H1 (cell line): ENCODE measurements around the gene CACNG4. TPM values are rescaled to one million over a fixed set of nuclear protein-coding genes. Genes with fewer than 3 reads are reported as not detected.

Experiments
- CTCF ChIA-PET: fragments of 300-600 bp; sonication (Branson Sonifier 250); formaldehyde crosslinking; loops from one replicate; lab custom pipeline; 2021; ENCODE audit not compliant: partially characterized antibody; lab: Charles Lee
- POLR2A ChIA-PET: fragments of 300-600 bp; sonication (Branson Sonifier 250); formaldehyde crosslinking; loops from one replicate; lab custom pipeline; 2021; ENCODE audit warnings: inconsistent platforms; ENCODE audit not compliant: partially characterized antibody; lab: Charles Lee
- DNase-seq, 2 experiments: peaks; one replicate each; pipeline versions ENCODE4 v3.0.0 to v3.0.0-alpha.2; 2010 to 2022; ENCODE audit warnings: low spot score in 2 of 2, low read depth in 1 of 2, mixed read lengths in 1 of 2
- FAIRE-seq: peaks from 2 replicates; lab custom pipeline; 2011; peaks lifted over from hg19 to GRCh38; lab: Jason Lieb, UNC
- H2AFZ ChIP-seq: 2 replicates; pipeline ENCODE4 v1.8.1; 2012; ENCODE audit warnings: low read length, inconsistent platforms
- H2AK5ac ChIP-seq: 2 replicates; pipeline ENCODE4 v1.6.1; 2013; ENCODE audit warnings: low read depth, low read length
- H2BK120ac ChIP-seq: replicated peaks from 2 replicates; pipeline ENCODE3; 2013; ENCODE audit warnings: low read depth, low read length, inconsistent platforms
- H2BK12ac ChIP-seq: 2 replicates; pipeline ENCODE4 v1.6.1; 2013; ENCODE audit warnings: low read depth, low read length
- H2BK15ac ChIP-seq: 2 replicates; pipeline ENCODE4 v1.6.1; 2013; ENCODE audit warnings: low read length
- H2BK20ac ChIP-seq: 2 replicates; pipeline ENCODE4 v1.6.1; 2013; ENCODE audit warnings: low read length
- H2BK5ac ChIP-seq: 2 replicates; pipeline ENCODE4 v1.6.1; 2013; ENCODE audit warnings: low read depth, low read length
- H3K14ac ChIP-seq: 2 replicates; pipeline ENCODE4 v1.6.1; 2013; ENCODE audit warnings: inconsistent platforms; ENCODE audit not compliant: insufficient read length
- H3K18ac ChIP-seq: 2 replicates; pipeline ENCODE4 v1.6.1; 2013; ENCODE audit warnings: low read length; ENCODE audit errors: extremely low read depth
- H3K23ac ChIP-seq: 2 replicates; pipeline ENCODE4 v1.6.1; 2013; ENCODE audit warnings: inconsistent platforms; ENCODE audit not compliant: insufficient read length
- H3K23me2 ChIP-seq: 2 replicates; pipeline ENCODE4 v1.6.1; 2013; ENCODE audit warnings: low read depth, low read length
- H3K27ac ChIP-seq: 2 replicates; pipeline ENCODE4 v1.6.1; 2011; ENCODE audit warnings: low read depth, low read length, inconsistent platforms
- H3K27me3 ChIP-seq, 4 experiments: replicated peaks in 1 of 4; 1 replicate in 1 of 4; 2 replicates in 3 of 4; pipeline versions ENCODE4 v1.6.1 to v1.8.1; 2011 to 2013; ENCODE audit warnings: low read length in 3 of 4, mild to moderate bottlenecking in 3 of 4, inconsistent platforms in 2 of 4, mixed read lengths in 2 of 4, moderate library complexity in 1 of 4; ENCODE audit not compliant: control insufficient read depth in 3 of 4, insufficient read depth in 3 of 4; ENCODE audit errors: extremely low read depth in 1 of 4
- H3K36me3 ChIP-seq, 4 experiments: 2 replicates each; pipeline versions ENCODE4 v1.6.1 to v1.8.1; 2011 to 2013; ENCODE audit warnings: mild to moderate bottlenecking in 4 of 4, low read length in 3 of 4, moderate library complexity in 2 of 4, control low read depth in 1 of 4, inconsistent platforms in 1 of 4; ENCODE audit not compliant: insufficient read depth in 4 of 4, control insufficient read depth in 2 of 4
- H3K4ac ChIP-seq: replicated peaks from 2 replicates; pipeline ENCODE3; 2013; ENCODE audit warnings: low read length, low read depth, mixed read lengths, inconsistent platforms; ENCODE audit not compliant: insufficient read length
- H3K4me1 ChIP-seq, 4 experiments: replicated peaks in 1 of 4; 1 replicate in 1 of 4; 2 replicates in 3 of 4; pipeline versions ENCODE4 v1.6.1 to v1.8.1; 2011 to 2013; ENCODE audit warnings: low read length in 3 of 4, inconsistent platforms in 2 of 4, mixed read lengths in 1 of 4; ENCODE audit not compliant: insufficient read depth in 4 of 4, control insufficient read depth in 3 of 4
- H3K4me2 ChIP-seq, 2 experiments: 2 replicates each; pipeline versions ENCODE4 v1.6.1 to v1.8.1; 2011 to 2013; ENCODE audit warnings: low read depth in 2 of 2, low read length in 2 of 2, control low read depth in 1 of 2, inconsistent platforms in 1 of 2, mild to moderate bottlenecking in 1 of 2; ENCODE audit not compliant: insufficient read depth in 1 of 2
- H3K4me3 ChIP-seq, 4 experiments: fragments of 200-600, 300-600 bp in 1 of 4; sonication (generic), shearing (Covaris generic), sonication (Bioruptor Twin) in 1 of 4; 2 replicates each; pipeline versions ENCODE4 v1.5.1 to v1.8.1; 2011 to 2016; ENCODE audit warnings: low read length in 4 of 4, low read depth in 3 of 4, control low read depth in 2 of 4, inconsistent platforms in 2 of 4, mild to moderate bottlenecking in 2 of 4, mixed read lengths in 1 of 4, moderate library complexity in 1 of 4; ENCODE audit not compliant: insufficient read depth in 2 of 4; ENCODE audit errors: extremely low read depth in 1 of 4
- H3K56ac ChIP-seq: replicated peaks from 2 replicates; pipeline ENCODE3; 2013; ENCODE audit warnings: low read depth, mild to moderate bottlenecking, mixed read lengths, low read length, inconsistent platforms; ENCODE audit not compliant: insufficient read length
- H3K79me1 ChIP-seq: 2 replicates; pipeline ENCODE4 v1.6.1; 2013; ENCODE audit warnings: low read depth, low read length, control low read depth
- H3K79me2 ChIP-seq, 2 experiments: 2 replicates each; pipeline versions ENCODE4 v1.6.1 to v1.8.1; 2012 to 2013; ENCODE audit warnings: low read length in 2 of 2, mild to moderate bottlenecking in 2 of 2, inconsistent platforms in 1 of 2; ENCODE audit not compliant: insufficient read depth in 2 of 2, control insufficient read depth in 1 of 2
- H3K9ac ChIP-seq, 4 experiments: replicated peaks in 1 of 4; 1 replicate in 1 of 4; 2 replicates in 3 of 4; pipeline versions ENCODE4 v1.6.1 to v1.8.1; 2011 to 2013; ENCODE audit warnings: low read depth in 3 of 4, low read length in 3 of 4, control low read depth in 2 of 4, mild to moderate bottlenecking in 2 of 4, moderate library complexity in 2 of 4, inconsistent platforms in 1 of 4; ENCODE audit errors: extremely low read depth in 1 of 4
- H3K9me3 ChIP-seq, 2 experiments: 2 replicates each; pipeline versions ENCODE4 v1.6.1 to v1.8.1; 2012 to 2013; ENCODE audit warnings: mild to moderate bottlenecking in 2 of 2, moderate library complexity in 2 of 2, control low read depth in 1 of 2, inconsistent platforms in 1 of 2, low read depth in 1 of 2, low read length in 1 of 2, mixed read lengths in 1 of 2; ENCODE audit not compliant: insufficient read depth in 2 of 2
- H4K20me1 ChIP-seq, 2 experiments: replicated peaks in 1 of 2; 2 replicates each; pipeline versions ENCODE3 to v1.8.1; 2011 to 2013; ENCODE audit warnings: inconsistent platforms in 2 of 2, low read length in 2 of 2, mild to moderate bottlenecking in 1 of 2; ENCODE audit not compliant: insufficient read depth in 2 of 2, control insufficient read depth in 1 of 2
- H4K5ac ChIP-seq: 2 replicates; pipeline ENCODE4 v1.6.1; 2013; ENCODE audit warnings: low read length, low read depth, mixed read lengths, inconsistent platforms; ENCODE audit not compliant: insufficient read length
- H4K8ac ChIP-seq: 2 replicates; pipeline ENCODE4 v1.8.0; 2013; ENCODE audit warnings: mild to moderate bottlenecking, moderate library complexity, low read length, inconsistent platforms; ENCODE audit not compliant: insufficient read depth; ENCODE audit errors: extremely low read depth
- H4K91ac ChIP-seq: replicated peaks from 2 replicates; pipeline ENCODE3; 2013; ENCODE audit warnings: low read length, mixed read lengths, inconsistent platforms; ENCODE audit not compliant: insufficient read length
- BACH1 ChIP-seq: IDR thresholded peaks from 2 replicates; pipeline ENCODE4 v1.6.1; 2012; ENCODE audit warnings: low read length, improper control_type of control experiment
- NRF1 ChIP-seq: IDR thresholded peaks from 2 replicates; pipeline ENCODE4 v1.6.1; 2011; ENCODE audit warnings: mild to moderate bottlenecking, low read depth, low read length, improper control_type of control experiment
- SAP30 ChIP-seq: fragments of 300-600 bp; sonication (generic); IDR thresholded peaks from 2 replicates; pipeline ENCODE4 v1.7.1; 2012; ENCODE audit warnings: low read length, moderate library complexity, mild to moderate bottlenecking, inconsistent platforms; ENCODE audit not compliant: insufficient read depth, insufficient replicate concordance
- SIN3A ChIP-seq, 2 experiments: IDR thresholded peaks in 1 of 2; conservative IDR thresholded peaks in 1 of 2; 2 replicates each; pipeline ENCODE4 v1.6.1; 2011 to 2012; ENCODE audit warnings: low read length in 2 of 2, improper control_type of control experiment in 1 of 2, low read depth in 1 of 2, mild to moderate bottlenecking in 1 of 2
- SP4 ChIP-seq: IDR thresholded peaks from 2 replicates; pipeline ENCODE4 v1.6.1; 2012; ENCODE audit warnings: low read length, inconsistent platforms
- WGBS, 2 experiments: shearing (Covaris generic) in 1 of 2; methylation state at CpG; one replicate each; pipeline versions ENCODE4 v1.1.6 to v1.1.7; 2013 to 2015; ENCODE audit warnings: low lambda C conversion rate in 2 of 2, mixed read lengths in 2 of 2, inconsistent platforms in 1 of 2, low coverage in 1 of 2, missing lambda C conversion rate in 1 of 2; ENCODE audit not compliant: insufficient replicate concordance in 2 of 2, insufficient coverage in 1 of 2, insufficient read length in 1 of 2; ENCODE audit errors: extremely low coverage in 1 of 2, missing lambda C conversion rate in 1 of 2; 5-methylcytosine and 5-hydroxymethylcytosine counted together
- polyA plus RNA-seq, 7 experiments: library from polyadenylated mRNA; depleted of rRNA in 3 of 7; stranded (reverse) in 5 of 7; unstranded in 2 of 7; fragments of >200 nt in 5 of 7; fragments of 200-250 nt in 2 of 7; gene quantifications; 1 replicate in 5 of 7; 2 replicates in 1 of 7; 4 replicates in 1 of 7; pipeline versions ENCODE4 v1.2.1 to v1.2.3, GENCODE V29; 2011 to 2013; ENCODE audit warnings: missing spikeins in 2 of 7, mixed read lengths in 2 of 7
- total RNA-seq: library from RNA; stranded (reverse); fragmentation: NEBNext Ultra II Directional; extraction: Animal tissue kit (Norgen Biotek cat#: 25700); gene quantifications from 2 replicates; pipeline ENCODE4 v1.2.1, GENCODE V29; 2021
- TF ChIP-seq, protein P1 (sequence below): IDR thresholded peaks from 2 replicates; pipeline ENCODE4 v1.6.1; 2012; ENCODE audit warnings: inconsistent platforms

The CACNG4 gene
- total and polyA plus RNA-seq, 2 of the 8 experiments (the other 6 are each of a cell fraction or from before 2014, with no cell fraction given) = 3.6 to 5.6 TPM

DNA sequence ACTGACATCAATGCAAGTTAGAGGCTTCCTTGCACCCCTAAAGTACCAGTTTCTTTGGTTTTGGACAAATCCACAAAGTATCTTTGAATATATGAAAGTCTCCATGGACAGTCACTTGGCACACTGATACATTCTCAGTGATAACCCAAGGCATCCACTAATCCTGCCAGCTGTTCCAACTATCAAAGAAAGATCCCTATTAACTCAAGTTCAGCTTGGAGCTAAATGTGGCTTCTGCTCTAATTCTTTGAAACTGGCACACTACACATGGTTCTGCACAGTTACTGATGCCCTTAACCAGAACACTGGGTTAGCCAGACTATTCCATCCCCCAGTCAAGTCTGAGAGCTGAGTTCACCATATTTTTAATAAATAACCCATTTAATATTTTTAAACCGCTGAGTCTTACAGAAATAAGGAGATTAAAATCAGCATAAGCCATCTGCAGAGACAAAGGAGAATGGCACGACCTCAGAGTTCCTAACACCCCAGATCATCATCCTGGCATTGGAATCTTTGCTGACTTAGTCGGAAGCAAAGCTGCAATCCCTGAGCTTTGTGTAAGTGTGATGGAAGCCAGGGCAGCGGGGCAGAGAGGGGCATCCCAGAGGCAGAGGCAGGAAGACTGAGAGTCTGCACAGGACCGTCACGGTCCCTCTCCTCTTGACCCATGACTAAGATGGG is 86.1 kb downstream of the CACNG4 start:
- H3K4me1 ChIP-seq = no peaks in the 10 kb centered on the region
- no peak overlapping the region for H2AK5ac ChIP-seq
- H4K20me1 ChIP-seq = no peaks in the 10 kb centered on the region
- H3K4me2 ChIP-seq = no peak overlapping the region
- H3K27me3 ChIP-seq = no peaks in the 10 kb centered on the region; a peak in 1 of 7 replicates
- no peak for DNase-seq
- no peak overlapping the region for H4K8ac ChIP-seq
- no peaks in the 10 kb centered on the region for H3K79me1 ChIP-seq
- H4K91ac ChIP-seq = no peak overlapping the region
- H3K14ac ChIP-seq = no peak overlapping the region
- no peak overlapping the region for H2BK12ac ChIP-seq
- H3K4ac ChIP-seq = no peak overlapping the region
- peaks cover 7 to 16% of the 10 kb centered on the region in 2 experiments; a peak in 2 of 4 replicates for H3K9me3 ChIP-seq
- no peak overlapping the region for H2AFZ ChIP-seq
- no peak overlapping the region for H3K4me3 ChIP-seq
- no peak overlapping the region for H3K18ac ChIP-seq
- H3K23me2 ChIP-seq = peaks cover 2% of the 10 kb centered on the region; the same call in 1 of the 2 replicates
- POLR2A ChIA-PET = no interaction called here
- no peak overlapping the region for H3K9ac ChIP-seq
- H3K27ac ChIP-seq = no peak overlapping the region
- no peak overlapping the region for H4K5ac ChIP-seq
- H3K36me3 ChIP-seq = no peaks in the 10 kb centered on the region
- H3K79me2 ChIP-seq = no peaks in the 10 kb centered on the region
- H2BK120ac ChIP-seq = no peak overlapping the region
- no peak overlapping the region for H3K56ac ChIP-seq
- no peak overlapping the region for H2BK20ac ChIP-seq
- 94% methylated on average over 6 of the region's 6 CpGs; no CpG with 5 or more reads in 1 of the 2 experiments for WGBS, 2 experiments
- CTCF ChIA-PET = interaction anchor here (0.6 to 1.6 kb wide), 3 partner anchors 14 to 34 kb away, joined by 3 to 5 read pairs (median 3); no protein-coding TSS in a partner anchor
- H2BK15ac ChIP-seq = no peak overlapping the region
- no peak overlapping the region for H2BK5ac ChIP-seq
- no peak overlapping the region for H3K23ac ChIP-seq
- FAIRE-seq = no peak
- TF ChIP-seq SP4 (no peak), BACH1 (no peak), NRF1 (no peak), SIN3A (conservative IDR thresholded peaks at IDR 0.05 in 1 of 2, IDR thresholded peaks at IDR 0.05 in 1 of 2; ENCODE audit: low read depth in 1 of 2, low read length in 2 of 2) (no peak), SAP30 (no peak)
- TF ChIP-seq, protein P1, sequence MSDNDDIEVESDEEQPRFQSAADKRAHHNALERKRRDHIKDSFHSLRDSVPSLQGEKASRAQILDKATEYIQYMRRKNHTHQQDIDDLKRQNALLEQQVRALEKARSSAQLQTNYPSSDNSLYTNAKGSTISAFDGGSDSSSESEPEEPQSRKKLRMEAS = no peak
